Activated T-helper 1 cell treated with anti-CD3 and anti-CD28 coated beads, Interleukin-12 subunit alpha, Interleukin-12 subunit beta, Interleukin-2, Interleukin-4 antibody, amounts not matched to agents 30 ng/mL and 10 ng/mL and 1 ng/mL, durations not matched to agents 14 hours and 24 hours and 36 hours (primary cell): ENCODE measurements around the gene CX3CR1. TPM values are rescaled to one million over a fixed set of nuclear protein-coding genes. Genes with fewer than 3 reads are reported as not detected.
A peak's percentile ranks its signal among the peaks of the same experiment; 100 is the strongest.

ENCODE experiments used
- DNase-seq: peaks from one replicate; pipeline ENCODE4 v3.0.0; 2021; ENCODE audit warnings: low spot score
- H3K27ac Mint-ChIP-seq: one replicate; pipeline ENCODE4 v1.8.0; 2021; ENCODE audit warnings: mild to moderate bottlenecking, mixed read lengths
- H3K27me3 Mint-ChIP-seq: one replicate; pipeline ENCODE4 v1.8.0; 2022; ENCODE audit warnings: mild to moderate bottlenecking, moderate library complexity, mixed read lengths; ENCODE audit not compliant: insufficient read depth
- H3K36me3 Mint-ChIP-seq: one replicate; pipeline ENCODE4 v1.8.0; 2021; ENCODE audit warnings: low read depth, mixed read lengths
- H3K4me1 Mint-ChIP-seq: one replicate; pipeline ENCODE4 v1.8.0; 2021; ENCODE audit warnings: low read depth, mixed read lengths
- H3K4me3 Mint-ChIP-seq: one replicate; pipeline ENCODE4 v1.8.0; 2021; ENCODE audit warnings: mild to moderate bottlenecking, moderate library complexity, mixed read lengths
- H3K9me3 Mint-ChIP-seq: one replicate; pipeline ENCODE4 v1.8.0; 2021; ENCODE audit warnings: mixed read lengths
- intact Hi-C: fragments of 100-400 bp; cut with micrococcal nuclease; formaldehyde crosslinking; loops from one replicate; pipeline ENCODE4 v1.15.1; 2024
- total RNA-seq: library from RNA; stranded (reverse); gene quantifications from 2 replicates; pipeline ENCODE4 v1.2.3, GENCODE V29; 2022

The CX3CR1 gene
- total RNA-seq, 1 donor from 2014 or later, result 0.44 TPM

DNA sequence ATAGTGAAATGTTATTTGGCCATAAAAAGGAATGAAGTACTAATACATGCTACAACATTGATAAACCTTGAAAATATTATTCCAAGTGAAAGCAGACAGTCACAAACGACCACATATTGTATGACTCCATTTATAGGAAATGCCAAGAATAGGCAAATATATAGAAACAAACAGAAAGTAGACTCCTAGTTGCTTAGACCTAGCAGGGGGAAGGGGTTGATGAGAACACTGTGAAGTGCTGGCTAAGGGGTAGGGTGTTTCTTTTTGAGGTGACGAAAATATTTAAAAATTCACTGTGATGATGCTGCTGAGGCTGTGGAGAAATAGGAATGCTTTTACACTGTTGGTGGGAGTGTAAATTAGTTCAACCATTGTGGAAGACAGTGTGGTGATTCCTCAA, 56.9 kb downstream of the CX3CR1 start:
- intact Hi-C loops, result loop anchor here (5.0 kb wide), 1 partner anchor 139 kb away; no protein-coding TSS in a partner anchor
- Mint-ChIP-seq H3K27me3 (peaks cover 45% of the 10 kb centered on the region), H3K4me3 (no peak overlapping the region), H3K27ac (peak overlapping the region; percentile 0), H3K36me3 (no peaks in the 10 kb centered on the region), H3K4me1 (peaks cover 40% of the 10 kb centered on the region), H3K9me3 (no peaks in the 10 kb centered on the region)
- DNase-seq, result no peak

DNA sequence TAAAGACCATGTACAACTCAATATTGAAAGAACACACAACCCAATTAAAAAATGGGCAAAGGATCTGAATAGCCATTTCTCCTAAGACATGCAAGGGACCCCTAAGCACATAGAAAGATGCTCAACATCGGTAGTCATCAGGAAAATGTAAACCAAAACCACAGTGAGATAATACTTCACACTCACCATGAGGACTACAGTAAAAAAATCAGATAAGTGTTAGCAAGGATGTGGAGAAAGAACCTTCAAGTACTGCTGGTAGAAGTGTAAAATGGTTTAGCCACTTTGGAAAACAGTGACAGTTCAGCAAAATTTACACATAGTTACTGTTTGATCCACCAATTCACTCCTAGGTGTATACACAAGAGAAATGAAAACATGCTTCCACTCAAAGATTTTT, 57.4 kb downstream of the CX3CR1 start:
- H3K36me3 Mint-ChIP-seq, result peaks cover 2% of the 10 kb centered on the region
- peaks cover 50% of the 10 kb centered on the region for H3K27me3 Mint-ChIP-seq
- no peak overlapping the region for H3K27ac Mint-ChIP-seq
- intact Hi-C loops, result loop anchor here (5.0 kb wide), 1 partner anchor 140 kb away; no protein-coding TSS in a partner anchor
- peaks cover 43% of the 10 kb centered on the region for H3K4me1 Mint-ChIP-seq
- no peak for DNase-seq
- H3K9me3 Mint-ChIP-seq, result no peaks in the 10 kb centered on the region
- H3K4me3 Mint-ChIP-seq, result no peak overlapping the region

DNA sequence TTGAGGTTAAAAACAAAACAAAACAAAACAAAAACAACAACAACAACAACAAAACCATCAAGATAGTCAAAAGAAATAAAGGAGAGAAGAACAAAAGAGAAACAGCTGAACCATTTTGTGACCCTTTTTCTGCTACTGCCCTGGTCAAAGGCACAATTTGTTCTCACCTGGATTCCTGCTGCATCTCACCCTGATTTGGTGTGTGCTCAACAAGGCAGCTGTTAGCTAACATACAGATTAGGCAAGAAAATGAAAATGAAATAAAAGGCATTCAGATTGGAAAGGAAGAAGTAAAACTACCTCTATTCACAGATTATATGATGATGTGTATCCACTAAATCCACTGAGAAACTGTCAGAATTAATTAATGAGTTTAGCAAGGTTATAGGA, 58.7 kb downstream of the CX3CR1 start:
- Mint-ChIP-seq H3K27ac (peak overlapping the region; percentile 25), H3K36me3 (peaks cover 6% of the 10 kb centered on the region), H3K9me3 (no peaks in the 10 kb centered on the region), H3K4me3 (peak overlapping the region; percentile 43), H3K27me3 (peaks cover 56% of the 10 kb centered on the region), H3K4me1 (peaks cover 56% of the 10 kb centered on the region)
- DNase-seq, result no peak
- intact Hi-C loops, result loop anchor here (2.0 to 5.0 kb wide), 2 partner anchors 40 to 141 kb away; no protein-coding TSS in a partner anchor

DNA sequence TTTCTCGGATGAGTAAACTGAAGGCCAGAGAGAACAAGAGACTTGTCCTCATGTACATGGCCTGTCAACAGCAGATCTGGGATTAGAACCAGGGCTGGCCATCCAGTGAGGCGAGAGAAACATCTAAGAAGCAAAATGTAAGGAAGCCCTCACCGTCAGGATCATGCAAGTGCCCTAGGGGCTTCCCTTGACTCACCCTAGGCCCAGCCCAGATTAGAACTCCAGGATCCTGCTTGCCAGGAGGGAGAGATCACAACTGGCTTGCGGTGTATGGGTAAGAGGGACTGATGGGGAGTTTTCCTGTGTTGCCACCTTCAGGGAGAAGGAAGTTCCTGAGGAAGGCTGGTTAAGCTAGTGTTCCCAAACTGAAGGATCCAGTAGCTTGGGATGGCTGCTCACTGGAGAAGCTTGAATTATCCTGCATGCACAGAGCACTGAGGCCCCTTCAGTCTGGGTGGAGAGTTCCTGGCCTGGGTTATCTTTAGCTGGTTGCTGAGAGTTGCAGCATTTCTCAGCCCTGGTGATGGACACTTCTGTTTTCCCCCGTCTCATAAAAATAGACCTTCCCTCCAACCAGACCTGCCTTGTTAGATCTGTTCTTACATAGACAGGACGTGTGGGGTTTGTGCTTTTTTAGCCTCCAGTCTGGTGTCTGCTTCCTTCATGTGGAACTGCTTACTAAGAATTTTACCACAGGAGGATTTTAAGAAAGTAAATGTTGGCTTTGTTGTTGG, 59.3 kb downstream of the CX3CR1 start:
- DNase-seq, result peak; percentile 16

DNA sequence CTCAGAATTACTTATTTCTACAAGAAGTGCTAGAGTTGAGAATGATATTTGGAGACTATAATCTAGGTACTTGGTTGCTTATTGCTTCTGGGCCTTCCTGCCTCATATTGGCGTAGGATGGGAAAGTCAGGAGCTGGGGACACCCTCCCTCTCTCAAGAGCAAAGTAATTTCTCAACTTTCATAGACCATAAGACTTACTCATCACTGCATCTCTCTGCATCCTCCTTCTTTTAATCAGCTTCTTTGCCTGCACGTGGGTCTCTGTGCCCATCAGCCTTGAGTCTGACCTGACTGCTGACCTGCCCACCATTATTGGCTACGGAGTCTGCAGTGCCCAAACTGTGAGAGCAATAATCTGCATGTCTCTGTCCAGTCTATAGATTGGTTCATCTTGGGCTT, 60.1 kb downstream of the CX3CR1 start:
- DNase-seq, result no peak
- no peak overlapping the region for H3K27ac Mint-ChIP-seq
- peaks cover 64% of the 10 kb centered on the region for H3K4me1 Mint-ChIP-seq
- no peak overlapping the region for H3K4me3 Mint-ChIP-seq
- H3K27me3 Mint-ChIP-seq, result peaks cover 46% of the 10 kb centered on the region
- H3K9me3 Mint-ChIP-seq, result no peaks in the 10 kb centered on the region
- intact Hi-C loops, result loop anchor here (2.0 to 5.0 kb wide), 2 partner anchors 41 to 143 kb away; no protein-coding TSS in a partner anchor
- H3K36me3 Mint-ChIP-seq, result peaks cover 6% of the 10 kb centered on the region

More for the DNA sequence above, 59.3 kb downstream of the CX3CR1 start:
- H3K27ac Mint-ChIP-seq, result peak overlapping the region; percentile 25
- peaks cover 52% of the 10 kb centered on the region for H3K27me3 Mint-ChIP-seq
- H3K36me3 Mint-ChIP-seq, result peaks cover 6% of the 10 kb centered on the region
- no peaks in the 10 kb centered on the region for H3K9me3 Mint-ChIP-seq
- peaks cover 61% of the 10 kb centered on the region for H3K4me1 Mint-ChIP-seq
- H3K4me3 Mint-ChIP-seq, result peak overlapping the region; percentile 43
- intact Hi-C loops, result loop anchor here (2.0 to 5.0 kb wide), 2 partner anchors 40 to 142 kb away; no protein-coding TSS in a partner anchor

DNA sequence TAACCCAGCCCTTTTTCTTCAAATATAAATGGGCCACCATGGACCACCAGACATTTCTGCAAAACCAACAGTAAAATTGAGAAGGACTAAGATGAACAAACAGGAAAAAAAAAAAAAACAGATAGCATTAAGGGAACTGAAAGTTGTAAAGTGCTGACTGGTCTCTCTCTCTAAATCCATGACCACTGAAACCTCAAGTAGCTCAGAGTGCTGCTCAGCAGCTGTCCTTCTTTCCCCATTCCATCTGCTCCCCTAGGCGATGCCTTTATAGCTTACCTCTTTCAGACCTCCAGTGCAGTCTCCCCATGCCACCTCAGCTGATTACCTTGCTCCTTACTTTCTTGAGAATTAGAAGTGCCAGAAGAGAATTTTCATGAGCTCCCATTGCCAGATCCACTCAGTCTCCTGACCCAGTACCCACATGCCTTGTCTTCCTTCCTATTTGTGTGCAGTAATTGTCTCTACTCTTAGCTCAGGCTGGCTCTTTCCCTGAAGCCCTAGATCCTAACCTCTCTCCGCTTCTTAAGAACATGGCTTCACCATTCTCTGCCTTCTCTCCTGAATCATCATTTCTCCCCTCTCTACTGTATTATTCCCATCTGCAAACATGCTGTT, 63.6 kb downstream of the CX3CR1 start:
- peaks cover 37% of the 10 kb centered on the region for H3K27me3 Mint-ChIP-seq
- H3K36me3 Mint-ChIP-seq, result peaks cover 6% of the 10 kb centered on the region
- H3K9me3 Mint-ChIP-seq, result no peaks in the 10 kb centered on the region
- no peak for DNase-seq
- intact Hi-C loops, result no loop called here
- H3K27ac Mint-ChIP-seq, result no peak overlapping the region
- H3K4me1 Mint-ChIP-seq, result peaks cover 47% of the 10 kb centered on the region
- no peak overlapping the region for H3K4me3 Mint-ChIP-seq

DNA sequence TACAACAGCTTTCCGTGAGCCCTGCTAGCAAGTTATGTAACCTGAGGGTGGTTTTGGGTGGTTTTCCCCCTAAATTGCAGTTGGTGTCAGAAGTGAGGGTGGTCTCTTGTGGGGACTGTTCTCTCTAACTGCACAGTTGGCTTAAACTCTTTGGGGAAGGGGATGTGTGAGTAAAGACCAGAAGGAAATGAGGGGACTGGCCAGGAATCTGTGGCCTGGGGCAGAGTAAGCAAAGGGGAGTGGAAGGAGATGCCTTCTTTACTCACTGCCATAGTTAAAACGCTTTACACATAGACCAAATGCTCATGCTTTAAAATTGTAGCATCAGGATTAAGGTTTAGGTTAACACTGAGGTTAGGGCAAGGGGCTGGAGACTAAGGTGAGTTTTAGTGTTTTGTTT, 66.2 kb downstream of the CX3CR1 start:
- Mint-ChIP-seq H3K27me3 (peaks cover 24% of the 10 kb centered on the region), H3K27ac (no peak overlapping the region), H3K4me1 (peaks cover 42% of the 10 kb centered on the region), H3K4me3 (no peak overlapping the region), H3K36me3 (peaks cover 6% of the 10 kb centered on the region), H3K9me3 (no peaks in the 10 kb centered on the region)
- no peak for DNase-seq
- intact Hi-C loops, result no loop called here

Other genes starting within 250 kb of the CX3CR1 start
- 0.05 TPM in 1 of 2 replicates, not detected in the other for gene SCN11A, start 228.1 kb downstream of the CX3CR1 start, total RNA-seq
- gene WDR48, start 228.0 kb downstream of the CX3CR1 start, total RNA-seq, result 40.6 and 41.5 TPM in 2 replicates
- gene GORASP1, start 172.4 kb downstream of the CX3CR1 start, total RNA-seq, result 26.6 and 35.6 TPM in 2 replicates
- gene TTC21A, start 172.4 kb downstream of the CX3CR1 start, total RNA-seq, result 0.83 and 1.0 TPM in 2 replicates
- 33.4 and 34.3 TPM in 2 replicates for gene CSRNP1, start 126.4 kb downstream of the CX3CR1 start, total RNA-seq
- 2.4 and 3.0 TPM in 2 replicates for gene XIRP1, start 87.4 kb downstream of the CX3CR1 start, total RNA-seq
- gene CCR8, start 49.7 kb upstream of the CX3CR1 start, total RNA-seq, result 7.1 and 8.9 TPM in 2 replicates
- 40.0 and 43.1 TPM in 2 replicates for gene SLC25A38, start 103.3 kb upstream of the CX3CR1 start, total RNA-seq
- gene RPSA, start 126.7 kb upstream of the CX3CR1 start, total RNA-seq, result 1,750 and 1,765 TPM in 2 replicates
- gene MOBP, start 187.6 kb upstream of the CX3CR1 start, total RNA-seq, result not detected in 2 replicates